ENCODE measurements around the gene PPM1N. TPM values are rescaled to one million over a fixed set of nuclear protein-coding genes. Genes with fewer than 3 reads are reported as not detected.

Gene PPM1N
- total RNA-seq (1 to 10 TPM in 1 of 2 donors, under 1 TPM in 1; 0.88 to 2.5 TPM), polyA plus RNA-seq (under 1 TPM in 1 of 2 donors, not detected in 1; 0.67 TPM)
- long read RNA-seq, donor 1, partial matches to known transcripts = 0 of 1 reads
- long read RNA-seq, donor 1, other reads (novel, unspliced or antisense) = 1 of 1 reads
- long read RNA-seq, donor 2 = 0 reads

DNA sequence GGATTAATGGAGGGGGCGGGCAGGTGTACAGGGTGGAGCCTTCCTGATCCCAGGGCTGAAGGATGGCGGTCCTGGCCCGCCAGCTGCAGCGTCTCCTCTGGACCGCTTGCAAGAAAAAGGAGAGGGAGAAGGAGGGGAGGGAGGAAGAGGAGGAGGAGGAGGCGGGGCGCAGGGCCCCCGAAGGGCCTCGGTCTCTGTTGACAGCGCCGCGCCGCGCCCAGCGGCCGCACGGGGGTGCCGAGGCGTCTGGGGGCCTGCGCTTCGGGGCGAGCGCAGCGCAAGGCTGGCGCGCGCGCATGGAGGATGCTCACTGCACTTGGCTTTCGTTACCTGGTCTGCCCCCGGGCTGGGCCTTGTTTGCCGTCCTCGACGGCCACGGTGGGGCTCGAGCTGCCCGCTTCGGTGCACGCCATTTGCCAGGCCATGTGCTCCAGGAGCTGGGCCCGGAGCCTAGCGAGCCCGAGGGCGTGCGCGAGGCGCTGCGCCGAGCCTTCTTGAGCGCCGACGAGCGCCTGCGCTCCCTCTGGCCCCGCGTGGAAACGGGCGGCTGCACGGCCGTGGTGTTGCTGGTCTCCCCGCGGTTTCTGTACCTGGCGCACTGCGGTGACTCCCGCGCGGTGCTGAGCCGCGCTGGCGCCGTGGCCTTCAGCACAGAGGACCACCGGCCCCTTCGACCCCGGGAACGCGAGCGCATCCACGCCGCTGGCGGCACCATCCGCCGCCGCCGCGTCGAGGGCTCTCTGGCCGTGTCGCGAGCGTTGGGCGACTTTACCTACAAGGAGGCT lies at the start of gene PPM1N:
PPM1N (plus strand) TSS at position 33 of the 785 bp plus-strand sequence; CDS start at position 63, 30 bp downstream.
- DNase-seq (no peak), ATAC-seq (ENCODE audit: low FRiP score) (no peak)
- intact Hi-C loops (cut with DNase I) = no loop called here
- no peaks in the 10 kb centered on the region for H3K9me3 ChIP-seq (ENCODE audit: control insufficient read depth, low read length)
- 2% methylated on average over 76 to 89 of the region's 89 CpGs for WGBS, 2 donors
- no peaks in the 10 kb centered on the region for H3K4me1 ChIP-seq (ENCODE audit: control insufficient read depth in 1 of 2, insufficient read depth in 2 of 2, low read length in 2 of 2)
- no peaks in the 10 kb centered on the region for H3K36me3 ChIP-seq (ENCODE audit: control insufficient read depth in 1 of 2, insufficient read depth in 2 of 2, low read length in 1 of 2)
- no peak within 1 kb of the TSS for H3K4me3 ChIP-seq (ENCODE audit: low read length in 2 of 2)
- no peaks in the 10 kb centered on the region for H3K27me3 ChIP-seq (ENCODE audit: control insufficient read depth in 1 of 2, insufficient read depth in 2 of 2, low read length in 1 of 2)
- H3K27ac ChIP-seq (ENCODE audit: low read depth in 1 of 2, low read length in 2 of 2) = no peak within 1 kb of the TSS

DNA sequence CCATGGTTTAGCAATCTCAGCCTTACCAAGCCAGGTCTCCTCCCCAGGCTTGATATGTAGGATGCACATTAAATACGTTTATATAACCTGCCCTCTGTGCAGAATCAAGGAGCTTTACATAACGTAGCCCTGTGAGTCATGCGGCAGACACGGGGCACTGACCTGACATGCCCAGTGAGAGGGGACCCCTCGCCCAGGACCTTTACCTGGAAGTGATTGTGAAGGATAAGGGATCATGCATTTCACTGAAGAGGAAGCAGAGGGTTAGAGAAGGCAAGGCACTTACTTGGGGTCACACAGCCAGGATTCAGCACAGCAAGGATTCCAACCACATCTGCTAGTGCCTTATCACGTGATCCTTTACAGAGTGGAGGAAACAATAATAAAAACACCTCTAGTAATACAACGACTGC lies 49.4 kb upstream of the PPM1N start:
- intact Hi-C loops (cut with DNase I) = no loop called here
- 60 to 63% methylated on average over 7 of the region's 7 CpGs for WGBS, 2 donors
- Histone ChIP-seq H3K27me3 (ENCODE audit: control insufficient read depth in 1 of 2, insufficient read depth in 2 of 2, low read length in 1 of 2) (no peaks in the 10 kb centered on the region), H3K4me1 (ENCODE audit: control insufficient read depth in 1 of 2, insufficient read depth in 2 of 2, low read length in 2 of 2) (no peaks in the 10 kb centered on the region), H3K36me3 (ENCODE audit: control insufficient read depth in 1 of 2, insufficient read depth in 2 of 2, low read length in 1 of 2) (no peaks in the 10 kb centered on the region), H3K4me3 (ENCODE audit: low read length in 2 of 2) (no peak overlapping the region), H3K27ac (ENCODE audit: low read depth in 1 of 2, low read length in 2 of 2) (no peak overlapping the region), H3K9me3 (ENCODE audit: control insufficient read depth, low read length) (no peaks in the 10 kb centered on the region)
- ATAC-seq (ENCODE audit: low FRiP score) (no peak), DNase-seq (no peak)

DNA sequence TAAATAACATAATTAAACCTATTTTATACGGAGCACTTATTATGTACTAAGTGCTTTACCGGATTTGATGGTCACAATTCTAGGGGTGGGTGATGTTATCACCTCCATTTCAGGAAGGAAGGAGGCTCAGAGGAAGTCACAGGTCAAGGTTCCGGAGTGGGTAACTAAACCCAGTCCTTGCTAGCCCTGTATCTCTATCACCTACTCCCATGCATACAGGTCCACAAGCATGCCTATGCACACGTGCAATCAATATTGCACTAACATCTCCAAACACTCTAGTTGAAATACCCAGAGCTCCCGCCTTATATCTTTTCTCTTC lies 48.3 kb upstream of the PPM1N start:
- Histone ChIP-seq H3K9me3 (ENCODE audit: control insufficient read depth, low read length) (no peaks in the 10 kb centered on the region), H3K36me3 (ENCODE audit: control insufficient read depth in 1 of 2, insufficient read depth in 2 of 2, low read length in 1 of 2) (no peaks in the 10 kb centered on the region), H3K27me3 (ENCODE audit: control insufficient read depth in 1 of 2, insufficient read depth in 2 of 2, low read length in 1 of 2) (no peaks in the 10 kb centered on the region), H3K4me1 (ENCODE audit: control insufficient read depth in 1 of 2, insufficient read depth in 2 of 2, low read length in 2 of 2) (no peaks in the 10 kb centered on the region), H3K27ac (ENCODE audit: low read depth in 1 of 2, low read length in 2 of 2) (peak overlapping the region in 1 of 2 donors; percentile 17), H3K4me3 (ENCODE audit: low read length in 2 of 2) (no peak overlapping the region)
- ATAC-seq (ENCODE audit: low FRiP score) (peak; percentile 1), DNase-seq (no peak)
- 45 to 54% methylated on average over 5 of the region's 5 CpGs for WGBS, 2 donors
- intact Hi-C loops (cut with DNase I) = no loop called here

DNA sequence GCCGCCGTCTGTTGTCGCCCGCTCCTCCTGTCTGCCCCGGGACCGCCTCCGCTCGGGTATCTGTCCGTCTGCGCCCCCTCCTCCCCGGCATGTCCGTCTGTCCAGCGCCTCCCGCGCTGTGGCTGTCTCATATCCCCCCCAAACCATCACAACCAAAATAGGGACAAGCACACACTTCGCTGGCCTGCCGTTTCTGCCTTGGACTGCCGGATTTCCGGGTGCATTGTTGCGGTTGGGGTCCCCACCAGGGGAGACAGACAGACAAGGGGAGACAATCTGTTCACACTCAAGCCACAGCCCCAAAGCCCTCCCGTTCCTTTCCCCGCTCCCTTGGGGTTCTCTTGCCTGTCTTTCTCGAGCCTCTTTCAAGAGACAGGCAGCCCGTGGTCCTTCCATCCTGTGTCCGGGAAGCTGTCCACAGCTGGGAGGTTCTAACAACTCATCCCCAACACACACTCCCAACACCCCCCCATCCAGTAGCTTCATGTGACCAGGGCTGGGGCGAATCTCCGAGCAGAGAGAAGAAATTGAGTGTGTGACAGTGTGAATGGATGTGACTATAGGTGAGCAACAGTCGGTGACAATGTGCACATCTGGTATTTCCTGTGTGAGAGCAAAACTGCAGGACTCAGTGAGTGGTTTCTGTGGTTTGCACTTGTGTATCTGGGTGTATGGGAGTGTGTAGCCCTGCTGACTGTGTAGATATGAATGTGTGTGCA lies 47.0 kb upstream of the PPM1N start:
- Histone ChIP-seq H3K9me3 (ENCODE audit: control insufficient read depth, low read length) (no peaks in the 10 kb centered on the region), H3K36me3 (ENCODE audit: control insufficient read depth in 1 of 2, insufficient read depth in 2 of 2, low read length in 1 of 2) (no peaks in the 10 kb centered on the region), H3K27ac (ENCODE audit: low read depth in 1 of 2, low read length in 2 of 2) (peak overlapping the region in 1 of 2 donors; percentile 84), H3K27me3 (ENCODE audit: control insufficient read depth in 1 of 2, insufficient read depth in 2 of 2, low read length in 1 of 2) (no peaks in the 10 kb centered on the region), H3K4me1 (ENCODE audit: control insufficient read depth in 1 of 2, insufficient read depth in 2 of 2, low read length in 2 of 2) (no peaks in the 10 kb centered on the region), H3K4me3 (ENCODE audit: low read length in 2 of 2) (peak overlapping the region in 1 of 2 donors; percentile 11)
- DNase-seq = peak in 1 of 2 donors; percentile 81
- WGBS, 2 donors = 6 to 8% methylated on average over 16 to 28 of the region's 28 CpGs
- intact Hi-C loops (cut with DNase I) = no loop called here
- peak; percentile 30 for ATAC-seq (ENCODE audit: low FRiP score)

DNA sequence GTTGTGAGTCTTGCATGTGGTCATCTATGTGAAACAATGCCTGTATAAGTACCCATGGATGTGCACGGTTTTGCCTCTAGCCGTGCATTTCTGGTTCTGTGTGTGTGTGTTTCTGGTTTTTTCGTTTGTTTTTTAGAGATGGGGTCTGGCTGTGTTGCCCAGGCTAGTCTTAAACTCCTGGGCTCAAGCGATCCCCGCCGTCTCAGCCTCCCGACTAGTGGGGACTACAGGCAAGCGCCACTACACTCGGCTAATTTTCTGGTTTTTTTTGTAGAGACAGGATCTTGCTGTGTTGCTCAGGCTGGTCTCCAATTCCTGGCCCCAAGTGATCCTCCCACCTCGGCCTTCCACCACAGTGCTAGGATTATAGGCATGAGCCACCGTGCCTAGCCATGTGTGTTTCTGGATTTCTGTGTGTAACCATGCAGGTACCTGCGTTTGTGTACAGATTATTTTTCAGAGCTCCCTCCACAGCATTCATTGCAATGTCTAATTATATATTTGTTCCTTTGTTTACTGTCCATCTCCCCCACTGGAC lies 46.3 kb upstream of the PPM1N start:
- intact Hi-C loops (cut with DNase I) = no loop called here
- Histone ChIP-seq H3K4me3 (ENCODE audit: low read length in 2 of 2) (no peak overlapping the region), H3K27ac (ENCODE audit: low read depth in 1 of 2, low read length in 2 of 2) (no peak overlapping the region), H3K4me1 (ENCODE audit: control insufficient read depth in 1 of 2, insufficient read depth in 2 of 2, low read length in 2 of 2) (no peaks in the 10 kb centered on the region), H3K36me3 (ENCODE audit: control insufficient read depth in 1 of 2, insufficient read depth in 2 of 2, low read length in 1 of 2) (no peaks in the 10 kb centered on the region), H3K27me3 (ENCODE audit: control insufficient read depth in 1 of 2, insufficient read depth in 2 of 2, low read length in 1 of 2) (no peaks in the 10 kb centered on the region), H3K9me3 (ENCODE audit: control insufficient read depth, low read length) (no peaks in the 10 kb centered on the region)
- no peak for DNase-seq
- WGBS, 2 donors = 85 to 86% methylated on average over 12 of the region's 12 CpGs
- no peak for ATAC-seq (ENCODE audit: low FRiP score)

DNA sequence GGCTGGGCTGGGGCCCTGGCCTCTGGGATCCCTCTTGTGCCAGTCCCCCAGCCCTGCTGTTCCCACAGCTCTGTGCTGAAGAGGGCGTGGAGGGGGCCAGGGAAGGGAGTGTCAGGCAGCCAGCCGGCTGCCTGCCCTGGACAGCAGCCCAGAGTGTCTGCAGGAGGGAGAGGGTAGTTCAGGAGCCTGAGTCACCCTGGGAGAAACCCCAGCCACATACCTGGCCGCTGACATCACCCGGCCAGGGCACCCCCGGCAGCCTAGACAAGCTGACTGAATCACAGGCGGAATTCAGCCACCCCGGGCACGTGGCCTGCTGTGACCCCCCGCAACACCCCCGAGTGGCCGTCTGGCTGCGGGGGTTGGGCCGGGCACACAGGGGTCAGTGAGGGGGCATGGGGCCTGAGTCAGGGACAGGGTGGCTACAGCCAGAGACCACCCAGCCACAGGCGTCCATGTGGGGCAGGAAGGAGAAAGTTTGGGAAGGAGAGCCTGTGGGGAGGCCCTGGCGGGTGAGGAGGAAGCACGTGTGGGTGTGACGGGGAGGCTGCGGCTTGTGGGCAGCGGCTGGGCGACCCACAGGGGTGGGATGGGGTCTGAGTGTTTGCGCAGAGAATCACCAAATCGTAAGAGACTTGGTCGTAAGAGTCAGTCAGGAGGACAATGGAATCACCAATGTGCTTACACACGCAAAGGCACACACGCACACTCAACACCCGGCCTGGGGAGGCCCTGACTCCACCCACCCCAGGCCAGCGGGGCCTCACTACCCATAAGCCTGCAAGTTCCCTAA lies 42.3 kb upstream of the PPM1N start:
- 1 to 3% methylated on average over 26 to 27 of the region's 27 CpGs for WGBS, 2 donors
- intact Hi-C loops (cut with DNase I) = no loop called here
- DNase-seq = peak; percentile 96 to 99
- no peak overlapping the region for H3K4me3 ChIP-seq (ENCODE audit: low read length in 2 of 2)
- H3K27ac ChIP-seq (ENCODE audit: low read depth in 1 of 2, low read length in 2 of 2) = peak overlapping the region; percentile 28 to 68
- H3K27me3 ChIP-seq (ENCODE audit: control insufficient read depth in 1 of 2, insufficient read depth in 2 of 2, low read length in 1 of 2) = no peaks in the 10 kb centered on the region
- H3K36me3 ChIP-seq (ENCODE audit: control insufficient read depth in 1 of 2, insufficient read depth in 2 of 2, low read length in 1 of 2) = no peaks in the 10 kb centered on the region
- no peaks in the 10 kb centered on the region for H3K4me1 ChIP-seq (ENCODE audit: control insufficient read depth in 1 of 2, insufficient read depth in 2 of 2, low read length in 2 of 2)
- peak; percentile 92 for ATAC-seq (ENCODE audit: low FRiP score)
- no peaks in the 10 kb centered on the region for H3K9me3 ChIP-seq (ENCODE audit: control insufficient read depth, low read length)

DNA sequence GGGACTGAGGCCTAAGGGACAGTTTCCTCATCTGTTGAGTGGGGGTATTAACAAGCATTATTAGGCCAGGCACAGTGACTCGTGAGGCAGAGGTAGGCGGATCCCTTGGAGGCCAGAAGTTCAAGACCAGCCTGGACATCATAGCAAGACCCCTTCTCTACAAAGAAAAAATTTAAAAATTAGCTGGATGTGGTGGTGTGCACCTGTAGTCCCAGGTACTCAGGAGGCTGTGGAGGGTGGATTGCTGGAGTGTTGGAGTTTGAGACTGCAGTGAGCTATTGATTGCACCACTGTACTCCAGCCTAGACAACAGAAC lies 41.8 kb upstream of the PPM1N start:
- Histone ChIP-seq H3K4me3 (ENCODE audit: low read length in 2 of 2) (no peak overlapping the region), H3K27me3 (ENCODE audit: control insufficient read depth in 1 of 2, insufficient read depth in 2 of 2, low read length in 1 of 2) (no peaks in the 10 kb centered on the region), H3K4me1 (ENCODE audit: control insufficient read depth in 1 of 2, insufficient read depth in 2 of 2, low read length in 2 of 2) (no peaks in the 10 kb centered on the region), H3K9me3 (ENCODE audit: control insufficient read depth, low read length) (no peaks in the 10 kb centered on the region), H3K27ac (ENCODE audit: low read depth in 1 of 2, low read length in 2 of 2) (peak overlapping the region; percentile 28 to 68), H3K36me3 (ENCODE audit: control insufficient read depth in 1 of 2, insufficient read depth in 2 of 2, low read length in 1 of 2) (no peaks in the 10 kb centered on the region)
- DNase-seq (no peak), ATAC-seq (ENCODE audit: low FRiP score) (no peak)
- WGBS, 2 donors = 52 to 55% methylated on average over 2 of the region's 2 CpGs
- intact Hi-C loops (cut with DNase I) = no loop called here

DNA sequence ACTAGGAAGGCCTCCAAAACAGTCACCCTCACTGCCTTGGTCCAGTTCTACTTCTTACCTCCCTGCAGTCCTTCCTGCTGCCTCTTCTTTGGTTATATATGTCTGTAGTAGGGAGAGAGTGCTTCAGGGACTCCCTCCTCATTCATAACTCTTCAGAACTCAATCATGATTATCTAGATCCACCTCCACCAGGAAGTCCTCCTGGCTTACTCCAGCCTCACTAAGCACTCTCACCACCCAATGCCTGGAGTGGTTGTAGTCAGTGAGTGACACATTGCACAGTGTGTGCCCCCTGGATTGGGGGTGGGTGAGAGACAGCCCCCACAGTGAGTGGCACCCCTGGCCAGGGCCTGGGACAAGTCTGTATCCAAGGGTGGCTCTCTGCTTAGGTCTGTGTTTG lies 40.5 kb upstream of the PPM1N start:
- intact Hi-C loops (cut with DNase I) = loop anchor here in 1 of 2 donors (1.0 kb wide), 1 partner anchor 10 kb away; the partner anchor contains the start of gene FOSB
- no peak overlapping the region for H3K27ac ChIP-seq (ENCODE audit: low read depth in 1 of 2, low read length in 2 of 2)
- no peak for ATAC-seq (ENCODE audit: low FRiP score)

More for the DNA sequence above, 40.5 kb upstream of the PPM1N start:
- Histone ChIP-seq H3K4me1 (ENCODE audit: control insufficient read depth in 1 of 2, insufficient read depth in 2 of 2, low read length in 2 of 2) (no peaks in the 10 kb centered on the region), H3K27me3 (ENCODE audit: control insufficient read depth in 1 of 2, insufficient read depth in 2 of 2, low read length in 1 of 2) (no peaks in the 10 kb centered on the region), H3K9me3 (ENCODE audit: control insufficient read depth, low read length) (no peaks in the 10 kb centered on the region), H3K4me3 (ENCODE audit: low read length in 2 of 2) (no peak overlapping the region), H3K36me3 (ENCODE audit: control insufficient read depth in 1 of 2, insufficient read depth in 2 of 2, low read length in 1 of 2) (no peaks in the 10 kb centered on the region)
- DNase-seq = no peak
